Adrenal gland (tissue), 12 donors: ENCODE measurements around the gene RETREG2. TPM values are rescaled to one million over a fixed set of nuclear protein-coding genes. Genes with fewer than 3 reads are reported as not detected.
"Not testable (repeated sequence)": the region's sequence is repeated elsewhere in the genome, so short reads cannot be mapped to it uniquely, and the experiment has no call there.

Source experiments
- DNase-seq, 7 donors: peaks; one replicate each; pipeline ENCODE4 v3.0.0-alpha.2; 2019 to 2020
- H3K27ac ChIP-seq, 5 donors: fragments of 200-600 bp; sonication (generic) in 4 of 5; 1 replicate in 3 of 5; 2 replicates in 2 of 5; pipeline versions ENCODE4 v1.5.1 to v1.8.0; 2016 to 2020; ENCODE audit warnings: mild to moderate bottlenecking in 1 of 5
- H3K27me3 ChIP-seq: fragments of 200-600 bp; 2 replicates; pipeline ENCODE4 v1.8.0; 2021
- H3K36me3 ChIP-seq, 2 donors: fragments of 200-600 bp; replicated peaks in 1 of 2; 1 replicate in 1 of 2; 2 replicates in 1 of 2; pipeline versions ENCODE4 v1.5.1 to v1.8.0; 2018 to 2022
- H3K4me1 ChIP-seq, 2 donors: fragments of 200-600 bp; replicated peaks in 1 of 2; 1 replicate in 1 of 2; 2 replicates in 1 of 2; pipeline versions ENCODE4 v1.5.1 to v1.8.0; 2018 to 2021
- H3K4me3 ChIP-seq, 4 donors: fragments of 200-600 bp; sonication (generic) in 3 of 4; one replicate each; pipeline ENCODE4 v1.5.1; 2016 to 2018
- H3K9me3 ChIP-seq, 3 donors: fragments of 200-600 bp; sonication (generic) in 1 of 3; replicated peaks in 1 of 3; 1 replicate in 2 of 3; 2 replicates in 1 of 3; pipeline versions ENCODE4 v1.5.1 to v1.8.0; 2016 to 2021
- POLR2A ChIP-seq, 2 donors: fragments of 450-650 bp; IDR thresholded peaks; one replicate each; pipeline ENCODE4 v1.6.1; 2017; ENCODE audit warnings: antibody characterized with exemption in 2 of 2, mild to moderate bottlenecking in 2 of 2, moderate library complexity in 1 of 2
- WGBS, 4 donors: extraction: QIAGEN DNeasy Blood & Tissue Kit in 2 of 4; methylation state at CpG; one replicate each; pipeline versions ENCODE4 v1.1.5 to v1.1.7; 2013 to 2017; 5-methylcytosine and 5-hydroxymethylcytosine counted together
- intact Hi-C, 2 donors: fragments of 100-400 bp; cut with DNase I; formaldehyde crosslinking; loops; one replicate each; pipeline versions ENCODE4 v1.14.1 to v1.15.0; 2022 to 2023
- polyA plus RNA-seq, 3 donors: library from polyadenylated mRNA; stranded (reverse); fragments of 200-250 nt in 2 of 3; fragments of 350-450 nt in 1 of 3; fragmentation: Illumina TruSeq in 1 of 3; extraction: RNeasy Lipid Tissue Mini Kit (QIAGEN cat#74804) in 1 of 3; gene quantifications; one replicate each; pipeline ENCODE4 v1.2.3, GENCODE V29; 2013 to 2014
- total RNA-seq, 9 donors: library from RNA; depleted of rRNA in 4 of 9; stranded (reverse); fragments of >200 nt in 4 of 9; fragments of 120-200 nt in 1 of 9; fragmentation: NEBNext Ultra II Directional in 1 of 9; extraction: Animal tissue kit (Norgen Biotek cat#: 25700) in 1 of 9; gene quantifications; one replicate each; pipeline versions ENCODE4 v1.1.0 to v1.2.4, GENCODE V29; 2013 to 2023
- TF ChIP-seq, protein P1 (sequence below), 6 experiments: fragments of 450-650 bp in 4 of 6; fragments of 200-600 bp in 2 of 6; sonication (generic) in 1 of 6; IDR thresholded peaks; 1 replicate in 5 of 6; 2 replicates in 1 of 6; pipeline versions ENCODE4 v1.5.1 to v1.8.0; 2016 to 2021; ENCODE audit warnings: antibody characterized with exemption in 6 of 6, mild to moderate bottlenecking in 2 of 6, moderate library complexity in 1 of 6
- donor health status: healthy with polysubstance abuse.
- donor health status: Bipolar disorder and iron deficiency.
- donor health status: DM: yes; HTN: yes; CAD: no.
- donor health status: DM: no; HTN: no; CAD: no.
- donor health status: DM: no; HTN: no; CAD: no.
- donor health status: DM: yes; HTN: yes; CAD: no.

Gene RETREG2
- total and polyA plus RNA-seq, 12 donors: 30.1 to 159 (median 83.8) TPM

DNA sequence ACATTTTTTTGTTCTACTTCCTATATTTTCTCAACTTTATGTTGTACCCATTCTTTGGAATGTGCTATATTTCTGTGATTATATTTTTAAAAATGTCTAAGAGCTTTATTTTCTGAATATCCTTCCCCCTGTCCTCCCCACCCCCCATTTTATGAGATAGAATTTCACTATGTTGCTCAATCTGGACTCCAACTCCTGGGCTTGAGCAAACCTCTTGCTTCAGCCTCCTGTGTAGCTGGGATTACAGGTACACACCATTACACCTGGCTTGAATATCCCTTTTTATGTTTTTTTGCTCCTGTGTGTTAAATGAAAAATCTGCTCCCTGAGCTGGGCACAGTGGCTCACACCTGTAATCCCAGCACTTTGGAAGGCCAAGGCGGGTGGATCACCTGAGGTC lies 19.3 kb downstream of the RETREG2 start:
- H3K27me3 ChIP-seq: peaks cover 6% of the 10 kb centered on the region
- no peaks in the 10 kb centered on the region for H3K9me3 ChIP-seq
- no peaks in the 10 kb centered on the region for H3K36me3 ChIP-seq
- intact Hi-C loops: no loop called here
- no peak overlapping the region for H3K4me3 ChIP-seq
- DNase-seq: no peak
- WGBS, 4 donors: 89 to 100% (median 100%) methylated on average over 1 of the region's 1 CpG
- no peak overlapping the region for H3K27ac ChIP-seq
- H3K4me1 ChIP-seq: no peaks in the 10 kb centered on the region
- no peak for TF ChIP-seq POLR2A (IDR thresholded peaks at IDR 0.05)

DNA sequence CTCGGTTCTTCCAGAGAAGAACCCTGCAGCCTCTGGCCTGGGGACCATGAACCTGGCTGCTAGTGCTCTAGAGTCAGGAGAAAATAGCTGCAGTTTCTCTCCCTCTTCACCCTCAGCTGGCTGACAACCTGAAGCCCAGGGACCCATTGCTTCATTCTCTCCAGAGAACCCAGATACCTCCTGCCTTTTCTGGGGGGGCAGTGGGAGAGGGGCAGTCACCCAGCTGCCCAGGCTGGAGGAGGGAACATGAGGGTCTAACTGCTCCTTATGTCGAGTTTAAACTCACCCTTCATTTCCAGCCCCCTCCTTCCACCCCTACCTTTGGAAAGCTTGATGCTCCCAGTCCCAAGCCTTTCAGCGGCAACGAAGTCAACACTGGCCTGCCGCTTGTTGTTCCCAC lies 20.9 kb downstream of the RETREG2 start:
- TF ChIP-seq, protein P1, sequence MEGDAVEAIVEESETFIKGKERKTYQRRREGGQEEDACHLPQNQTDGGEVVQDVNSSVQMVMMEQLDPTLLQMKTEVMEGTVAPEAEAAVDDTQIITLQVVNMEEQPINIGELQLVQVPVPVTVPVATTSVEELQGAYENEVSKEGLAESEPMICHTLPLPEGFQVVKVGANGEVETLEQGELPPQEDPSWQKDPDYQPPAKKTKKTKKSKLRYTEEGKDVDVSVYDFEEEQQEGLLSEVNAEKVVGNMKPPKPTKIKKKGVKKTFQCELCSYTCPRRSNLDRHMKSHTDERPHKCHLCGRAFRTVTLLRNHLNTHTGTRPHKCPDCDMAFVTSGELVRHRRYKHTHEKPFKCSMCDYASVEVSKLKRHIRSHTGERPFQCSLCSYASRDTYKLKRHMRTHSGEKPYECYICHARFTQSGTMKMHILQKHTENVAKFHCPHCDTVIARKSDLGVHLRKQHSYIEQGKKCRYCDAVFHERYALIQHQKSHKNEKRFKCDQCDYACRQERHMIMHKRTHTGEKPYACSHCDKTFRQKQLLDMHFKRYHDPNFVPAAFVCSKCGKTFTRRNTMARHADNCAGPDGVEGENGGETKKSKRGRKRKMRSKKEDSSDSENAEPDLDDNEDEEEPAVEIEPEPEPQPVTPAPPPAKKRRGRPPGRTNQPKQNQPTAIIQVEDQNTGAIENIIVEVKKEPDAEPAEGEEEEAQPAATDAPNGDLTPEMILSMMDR (IDR thresholded peaks at IDR 0.05): no peak
- no peak for TF ChIP-seq POLR2A (IDR thresholded peaks at IDR 0.05)
- Histone ChIP-seq H3K27me3 (peaks cover 6% of the 10 kb centered on the region), H3K4me1 (no peaks in the 10 kb centered on the region), H3K36me3 (no peaks in the 10 kb centered on the region), H3K27ac (no peak overlapping the region), H3K9me3 (no peaks in the 10 kb centered on the region), H3K4me3 (no peak overlapping the region)
- DNase-seq: peak in 1 of 7 donors; percentile 6
- intact Hi-C loops: no loop called here
- 63 to 76% (median 69%) methylated on average over 5 of the region's 5 CpGs for WGBS, 4 donors

DNA sequence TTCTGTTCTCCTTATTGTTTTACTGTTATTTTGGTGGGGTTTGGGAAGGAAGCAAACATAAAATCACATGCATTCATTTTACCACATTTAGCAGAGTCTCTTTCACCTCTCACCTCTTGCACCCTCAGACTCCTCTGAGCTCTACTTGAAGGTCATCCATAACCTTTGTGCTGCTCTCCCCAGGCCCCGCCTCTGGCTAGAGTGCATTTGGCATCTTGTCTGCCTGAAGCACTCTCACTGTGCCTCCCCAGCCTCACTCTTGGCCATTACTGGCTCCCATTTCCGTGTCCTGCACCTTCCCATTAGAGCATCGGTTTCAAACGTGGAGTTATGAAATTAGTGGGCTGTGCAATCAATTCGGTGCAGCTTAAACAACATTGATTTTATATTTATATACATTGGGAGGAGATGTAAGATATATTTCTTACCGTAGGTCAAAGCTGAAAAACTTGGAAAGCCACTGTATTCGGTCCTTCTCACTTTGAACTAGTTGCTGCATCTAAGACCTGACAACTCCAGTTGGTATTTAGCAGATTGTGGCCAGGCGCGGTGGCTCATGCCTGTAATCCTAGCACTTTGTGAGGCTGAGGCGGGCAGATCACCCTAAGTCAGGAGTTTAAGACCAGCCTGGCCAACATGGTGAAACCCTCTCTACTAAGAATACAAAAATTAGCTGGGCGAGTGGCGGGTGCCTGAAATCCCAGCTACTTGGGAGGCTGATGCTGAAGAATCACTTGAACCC lies 21.6 kb downstream of the RETREG2 start:
- WGBS, 4 donors: 77 to 82% (median 79%) methylated on average over 11 to 12 of the region's 12 CpGs
- Histone ChIP-seq H3K9me3 (no peaks in the 10 kb centered on the region), H3K27me3 (peaks cover 6% of the 10 kb centered on the region), H3K4me1 (no peaks in the 10 kb centered on the region), H3K27ac (no peak overlapping the region), H3K36me3 (no peaks in the 10 kb centered on the region), H3K4me3 (no peak overlapping the region)
- no peak for TF ChIP-seq POLR2A (IDR thresholded peaks at IDR 0.05)
- TF ChIP-seq, protein P1 (IDR thresholded peaks at IDR 0.05): no peak
- peak in 1 of 7 donors; percentile 9 for DNase-seq
- intact Hi-C loops: no loop called here

DNA sequence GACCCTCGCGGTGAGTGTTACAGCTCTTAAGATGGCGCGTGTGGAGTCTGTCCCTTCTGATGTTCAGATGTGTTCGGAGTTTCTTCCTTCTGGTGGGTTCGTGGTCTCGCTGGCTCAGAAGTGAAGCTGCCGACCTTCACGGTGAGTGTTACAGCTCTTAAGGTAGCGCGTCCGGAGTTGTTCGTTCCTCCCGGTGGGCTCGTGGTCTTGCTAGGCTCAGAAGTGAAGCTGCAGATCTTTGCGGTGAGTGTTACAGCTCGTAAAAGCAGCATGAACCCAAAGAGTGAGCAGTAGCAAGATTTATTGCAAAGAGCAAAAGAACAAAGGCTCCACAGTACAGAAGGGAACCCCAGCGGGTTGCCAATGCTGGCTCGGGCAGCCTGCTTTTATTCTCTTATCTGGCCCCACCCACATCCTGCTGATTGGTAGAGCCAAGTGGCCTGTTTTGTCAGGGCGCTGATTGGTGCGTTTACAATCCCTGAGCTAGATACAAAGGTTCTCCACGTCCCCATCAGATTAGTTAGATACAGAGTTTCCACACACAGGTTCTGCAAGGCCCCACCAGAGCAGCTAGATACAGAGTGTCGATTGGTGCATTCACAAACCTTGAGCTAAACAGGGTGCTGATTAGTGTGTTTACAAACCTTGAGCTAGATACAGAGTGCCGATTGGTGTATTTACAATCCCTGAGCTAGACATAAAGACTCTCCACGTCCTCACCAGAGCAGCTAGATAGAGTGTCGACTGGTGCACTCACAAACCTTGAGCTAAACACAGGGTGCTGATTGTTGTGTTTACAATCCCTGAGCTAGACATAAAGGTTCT lies 22.6 kb downstream of the RETREG2 start:
- peak in 1 of 7 donors; percentile 13 for DNase-seq
- H3K36me3 ChIP-seq, H3K27ac ChIP-seq, H3K4me3 ChIP-seq, H3K9me3 ChIP-seq, H3K4me1 ChIP-seq, intact Hi-C loops, H3K27me3 ChIP-seq: not testable (repeated sequence)
- 56 to 76% (median 73%) methylated on average over 21 to 25 of the region's 26 CpGs for WGBS, 4 donors

DNA sequence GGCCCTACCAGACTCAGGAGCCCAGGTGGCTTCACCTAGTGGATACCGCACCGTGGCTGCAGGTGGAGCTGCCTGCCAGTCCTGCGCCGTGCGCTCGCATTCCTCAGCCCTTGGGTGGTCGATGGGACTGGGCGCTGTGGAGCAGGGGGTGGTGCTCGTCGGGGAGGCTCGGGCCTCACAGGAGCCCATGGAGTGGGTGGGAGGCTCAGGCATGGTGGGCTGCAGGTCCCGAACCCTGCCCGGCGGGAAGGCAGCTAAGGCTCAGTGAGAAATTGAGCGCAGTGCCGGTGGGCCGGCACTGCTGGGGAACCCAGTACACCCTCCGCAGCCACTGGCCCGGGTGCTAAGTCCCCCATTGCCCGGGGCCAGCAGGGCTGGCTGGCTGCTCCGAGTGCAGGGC lies 23.3 kb downstream of the RETREG2 start:
- H3K9me3 ChIP-seq, H3K27ac ChIP-seq, H3K4me1 ChIP-seq, intact Hi-C loops, H3K27me3 ChIP-seq, H3K4me3 ChIP-seq, H3K36me3 ChIP-seq: not testable (repeated sequence)
- WGBS, 4 donors: 79 to 93% (median 89%) methylated on average over 9 to 21 of the region's 21 CpGs
- DNase-seq: peak in 1 of 7 donors; percentile 1
